PFSK-1 (cell line): Measurements from ENCODE around the gene KRTAP10-3.

Experiments
- FOXP2 ChIP-seq: optimal IDR thresholded peaks from 2 replicates; pipeline ENCODE3; 2011; ENCODE audit warnings: borderline replicate concordance, control low read depth, inconsistent platforms; ENCODE audit not compliant: insufficient read depth; ENCODE audit errors: extremely low read length, extremely low read depth
- POLR2AphosphoS5 ChIP-seq: IDR thresholded peaks from 2 replicates; pipeline ENCODE4 v1.6.1; 2012; ENCODE audit warnings: low read depth, mild to moderate bottlenecking, control low read depth, low read length, moderate library complexity
- SIN3A ChIP-seq: IDR thresholded peaks from 2 replicates; pipeline ENCODE4 v1.6.1; 2012; ENCODE audit warnings: mild to moderate bottlenecking, low read length, moderate library complexity, borderline replicate concordance; ENCODE audit not compliant: insufficient read depth
- TAF1 ChIP-seq: IDR thresholded peaks from 2 replicates; pipeline ENCODE4 v1.6.1; 2012; ENCODE audit warnings: low read length, control low read depth, borderline replicate concordance; ENCODE audit not compliant: insufficient read depth
- TF ChIP-seq, protein P1 (sequence below), 2 experiments: IDR thresholded peaks; 2 replicates each; pipeline versions ENCODE4 v1.6.1 to v1.8.0; 2011 to 2012; ENCODE audit warnings: low read depth in 2 of 2, low read length in 2 of 2, control low read depth in 1 of 2, inconsistent platforms in 1 of 2, mild to moderate bottlenecking in 1 of 2, moderate library complexity in 1 of 2; ENCODE audit not compliant: insufficient read depth in 1 of 2

KRTAP10-3 gene

DNA sequence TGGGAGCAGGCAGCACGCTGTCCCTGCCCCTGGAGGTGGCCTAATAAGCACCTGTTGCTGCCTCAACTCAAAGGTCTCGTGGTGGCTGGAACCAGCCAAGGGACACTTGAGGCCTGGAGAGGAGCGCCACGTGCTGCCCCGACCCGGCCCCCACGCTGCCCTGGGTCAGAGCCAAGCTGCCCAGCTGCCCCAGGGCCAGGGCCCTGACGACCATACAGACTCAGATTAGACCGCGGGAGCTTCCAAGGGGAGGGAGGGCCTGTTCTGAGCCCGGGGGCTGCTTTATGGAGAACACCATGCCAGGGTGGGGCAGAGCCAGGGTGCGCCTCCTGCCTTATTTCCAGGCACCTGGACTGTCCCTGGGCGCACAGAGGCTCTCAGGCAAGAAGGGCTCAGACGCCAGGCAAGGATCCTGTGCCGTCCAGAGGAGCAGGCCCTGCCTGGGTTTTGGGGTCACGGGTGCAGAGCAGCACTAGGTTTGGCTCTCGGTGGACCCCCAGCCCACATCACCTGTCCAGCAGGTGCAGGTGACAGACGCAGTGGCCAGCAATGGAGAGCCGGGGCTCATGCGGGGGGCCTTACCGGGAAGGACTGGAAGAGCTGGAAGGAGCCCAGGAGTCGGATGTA is 37.2 kb downstream of the KRTAP10-3 start:
- no peak for TF ChIP-seq SIN3A
- TF ChIP-seq, protein P1, sequence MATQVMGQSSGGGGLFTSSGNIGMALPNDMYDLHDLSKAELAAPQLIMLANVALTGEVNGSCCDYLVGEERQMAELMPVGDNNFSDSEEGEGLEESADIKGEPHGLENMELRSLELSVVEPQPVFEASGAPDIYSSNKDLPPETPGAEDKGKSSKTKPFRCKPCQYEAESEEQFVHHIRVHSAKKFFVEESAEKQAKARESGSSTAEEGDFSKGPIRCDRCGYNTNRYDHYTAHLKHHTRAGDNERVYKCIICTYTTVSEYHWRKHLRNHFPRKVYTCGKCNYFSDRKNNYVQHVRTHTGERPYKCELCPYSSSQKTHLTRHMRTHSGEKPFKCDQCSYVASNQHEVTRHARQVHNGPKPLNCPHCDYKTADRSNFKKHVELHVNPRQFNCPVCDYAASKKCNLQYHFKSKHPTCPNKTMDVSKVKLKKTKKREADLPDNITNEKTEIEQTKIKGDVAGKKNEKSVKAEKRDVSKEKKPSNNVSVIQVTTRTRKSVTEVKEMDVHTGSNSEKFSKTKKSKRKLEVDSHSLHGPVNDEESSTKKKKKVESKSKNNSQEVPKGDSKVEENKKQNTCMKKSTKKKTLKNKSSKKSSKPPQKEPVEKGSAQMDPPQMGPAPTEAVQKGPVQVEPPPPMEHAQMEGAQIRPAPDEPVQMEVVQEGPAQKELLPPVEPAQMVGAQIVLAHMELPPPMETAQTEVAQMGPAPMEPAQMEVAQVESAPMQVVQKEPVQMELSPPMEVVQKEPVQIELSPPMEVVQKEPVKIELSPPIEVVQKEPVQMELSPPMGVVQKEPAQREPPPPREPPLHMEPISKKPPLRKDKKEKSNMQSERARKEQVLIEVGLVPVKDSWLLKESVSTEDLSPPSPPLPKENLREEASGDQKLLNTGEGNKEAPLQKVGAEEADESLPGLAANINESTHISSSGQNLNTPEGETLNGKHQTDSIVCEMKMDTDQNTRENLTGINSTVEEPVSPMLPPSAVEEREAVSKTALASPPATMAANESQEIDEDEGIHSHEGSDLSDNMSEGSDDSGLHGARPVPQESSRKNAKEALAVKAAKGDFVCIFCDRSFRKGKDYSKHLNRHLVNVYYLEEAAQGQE (IDR thresholded peaks at IDR 0.05; ENCODE audit: insufficient read depth in 1 of 2, low read depth in 2 of 2, low read length in 2 of 2), result no peak

DNA sequence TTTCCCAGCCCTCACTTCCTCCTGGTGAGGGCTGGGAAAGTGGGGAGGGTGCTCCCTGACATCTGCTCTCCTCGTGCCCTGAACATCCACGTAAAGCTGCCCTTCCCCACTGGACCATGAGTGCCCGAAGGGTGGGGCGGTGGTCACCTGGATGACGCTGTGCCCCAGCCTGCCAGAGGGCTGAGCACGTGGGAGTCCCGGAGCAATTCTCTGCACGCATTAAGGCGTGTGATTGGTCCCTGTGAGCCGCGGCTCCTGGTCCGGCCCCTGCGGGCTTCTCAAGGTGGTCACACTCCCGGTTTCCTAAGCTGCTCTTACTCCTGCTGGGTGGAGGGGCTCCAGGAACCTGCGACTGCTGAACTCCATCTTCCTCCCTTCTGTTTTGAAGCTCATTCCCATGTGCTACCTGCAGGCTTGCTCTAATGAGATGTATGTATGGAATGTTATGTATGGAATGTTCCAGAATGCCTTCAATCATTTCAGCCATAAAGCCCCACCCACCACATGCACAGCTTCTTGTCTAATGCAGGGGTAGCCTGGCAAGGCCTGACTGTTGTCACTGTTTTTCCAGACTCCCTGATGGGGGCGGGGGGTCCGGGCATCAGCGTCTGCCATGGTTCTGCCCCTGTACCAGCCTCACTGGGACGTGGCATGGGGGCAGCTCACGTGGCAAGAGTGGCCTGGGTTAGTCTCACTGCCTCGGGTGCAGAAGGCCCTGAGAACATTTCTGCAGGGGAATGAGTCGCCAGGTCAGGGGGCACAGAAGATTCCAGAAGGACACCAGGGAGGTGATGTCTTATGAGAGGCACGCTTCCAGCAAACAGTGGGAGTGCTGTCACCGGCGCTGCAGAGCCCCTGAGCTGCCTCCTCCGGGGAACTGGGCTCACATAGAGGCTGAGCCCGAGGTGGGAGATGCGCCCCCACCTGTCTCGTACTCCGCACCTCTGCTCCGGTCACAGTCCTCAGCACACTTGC is 38.0 kb downstream of the KRTAP10-3 start:
- TF ChIP-seq SIN3A (no peak), FOXP2 (no peak), TAF1 (no peak), POLR2AphosphoS5 (no peak)
- TF ChIP-seq, protein P1 (IDR thresholded peaks at IDR 0.05; ENCODE audit: insufficient read depth in 1 of 2, low read depth in 2 of 2, low read length in 2 of 2), result no peak

DNA sequence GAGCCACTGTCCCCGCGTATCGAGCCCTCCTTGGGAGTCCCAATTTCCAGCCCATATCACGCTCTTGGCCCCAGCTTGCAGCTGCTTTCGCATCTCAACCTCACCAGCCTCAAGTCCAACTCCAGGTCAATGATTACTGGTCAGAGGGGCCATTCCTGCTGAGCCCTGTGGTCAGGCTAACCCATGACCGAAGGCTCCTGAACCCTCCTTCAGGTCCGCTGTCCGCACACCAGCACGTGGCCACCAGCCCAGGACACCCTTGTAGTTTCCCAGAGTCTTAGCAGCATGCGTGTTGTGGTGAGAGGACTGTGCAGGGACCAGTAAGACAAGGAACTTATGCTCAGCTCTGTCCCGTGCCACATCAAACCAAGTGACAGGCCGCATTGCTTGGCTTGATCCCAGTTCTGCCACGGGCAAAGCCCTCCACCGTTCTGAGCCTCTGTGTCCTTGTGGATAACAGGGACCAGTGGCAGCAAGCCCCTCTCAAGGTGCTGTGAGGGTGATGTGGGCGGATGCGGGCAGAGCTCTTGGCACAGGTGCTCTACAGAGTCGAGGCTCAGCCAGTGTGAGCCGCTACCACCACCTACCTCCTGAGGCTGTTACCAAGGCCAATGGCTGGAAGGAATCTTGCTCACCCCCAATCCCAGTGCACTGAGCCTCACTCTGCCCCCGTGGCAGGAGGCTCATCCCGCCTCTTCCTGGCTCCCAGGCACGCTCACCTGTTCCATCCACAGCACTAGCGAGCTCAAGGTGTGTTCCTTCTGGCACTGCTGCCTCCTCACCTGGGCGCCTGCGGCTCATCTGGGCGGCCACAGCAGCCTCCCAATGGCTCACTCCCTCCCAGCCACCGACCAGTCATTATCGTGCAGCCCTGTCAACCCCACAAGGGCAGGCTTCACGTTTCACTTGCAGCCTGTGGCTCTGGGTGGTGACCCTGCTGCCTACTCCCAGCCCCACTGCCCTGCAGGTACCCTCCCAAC is 39.0 kb downstream of the KRTAP10-3 start:
- no peak for TF ChIP-seq SIN3A
- no peak for TF ChIP-seq FOXP2
- TF ChIP-seq POLR2AphosphoS5, result no peak
- TF ChIP-seq TAF1, result no peak
- TF ChIP-seq, protein P1 (IDR thresholded peaks at IDR 0.05; ENCODE audit: insufficient read depth in 1 of 2, low read depth in 2 of 2, low read length in 2 of 2), result no peak

DNA sequence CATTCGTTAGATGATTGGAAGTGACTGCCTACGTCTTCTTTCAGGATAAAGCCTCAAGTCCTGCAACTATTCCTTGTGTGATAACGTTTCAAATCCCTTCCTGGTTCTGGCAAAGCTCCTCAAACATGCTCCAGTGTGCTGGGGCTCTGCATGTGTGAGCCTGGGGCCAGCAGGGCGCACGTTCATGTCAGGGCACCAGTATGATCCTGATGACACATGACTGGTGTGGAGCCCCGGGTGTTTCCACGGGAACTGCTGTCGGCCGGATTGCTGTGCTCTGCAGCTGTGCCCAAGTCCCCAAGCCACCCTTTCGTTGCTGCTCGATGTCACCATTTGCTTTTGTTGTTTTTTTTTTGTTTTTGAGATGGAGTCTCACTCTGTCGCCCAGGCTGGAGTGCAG is 39.9 kb downstream of the KRTAP10-3 start:
- TF ChIP-seq, protein P1 (IDR thresholded peaks at IDR 0.05; ENCODE audit: insufficient read depth in 1 of 2, low read depth in 2 of 2, low read length in 2 of 2), result no peak
- no peak for TF ChIP-seq POLR2AphosphoS5
